Measurements from ENCODE around the gene OR8G1.

Gene OR8G1

GRCh38 chr11:124278261-124278660, 37.4 kb downstream of the OR8G1 start:
- H3F3A ChIP-seq (ENCODE audit: control insufficient read depth, insufficient read depth): no peaks in the 10 kb centered on the region
- no peaks in the 10 kb centered on the region for H3K4me1 ChIP-seq (ENCODE audit: control insufficient read depth, low read length)
- no peaks in the 10 kb centered on the region for H3K9me2 ChIP-seq (replicated peaks; ENCODE audit: control insufficient read depth, low read length)
- H3K4me3 ChIP-seq (ENCODE audit: low read length): no peak overlapping the region
- no peaks in the 10 kb centered on the region for H3K9me3 ChIP-seq (ENCODE audit: control insufficient read depth, insufficient read depth, low read length)
- TF ChIP-seq CTCF (IDR thresholded peaks at IDR 0.05; ENCODE audit: low read depth, low read length, poor library complexity, severe bottlenecking) (no peak), EZH2phosphoT487 (IDR thresholded peaks at IDR 0.05; ENCODE audit: borderline replicate concordance, low read length) (no peak)
- no peak overlapping the region for H3K27ac ChIP-seq (ENCODE audit: low read depth, low read length)
- H3K27me3 ChIP-seq (ENCODE audit: control insufficient read depth, low read length): no peaks in the 10 kb centered on the region
- no peaks in the 10 kb centered on the region for H3K36me3 ChIP-seq (ENCODE audit: control insufficient read depth, low read length)
- no peaks in the 10 kb centered on the region for H3K79me2 ChIP-seq (ENCODE audit: control insufficient read depth, low read length)
- no peaks in the 10 kb centered on the region for H4K20me1 ChIP-seq (ENCODE audit: control insufficient read depth, insufficient read depth, low read depth, low read length)
- H3K4me2 ChIP-seq (ENCODE audit: low read length): no peak overlapping the region

GRCh38 chr11:124285610-124286344, 44.9 kb downstream of the OR8G1 start:
- H3F3A ChIP-seq (ENCODE audit: control insufficient read depth, insufficient read depth): no peaks in the 10 kb centered on the region
- no peaks in the 10 kb centered on the region for H3K79me2 ChIP-seq (ENCODE audit: control insufficient read depth, low read length)
- 0 out of 2 replicates have a peak, but pooled peaks cover 2% of the 10 kb centered on the region for H3K27me3 ChIP-seq (ENCODE audit: control insufficient read depth, low read length)
- no peak overlapping the region for H3K27ac ChIP-seq (ENCODE audit: low read depth, low read length)
- H3K9me2 ChIP-seq (replicated peaks; ENCODE audit: control insufficient read depth, low read length): no peaks in the 10 kb centered on the region
- no peak overlapping the region for H3K4me2 ChIP-seq (ENCODE audit: low read length)
- H3K4me1 ChIP-seq (ENCODE audit: control insufficient read depth, low read length): peaks cover 9% of the 10 kb centered on the region
- H3K4me3 ChIP-seq (ENCODE audit: low read length): no peak overlapping the region
- TF ChIP-seq EZH2phosphoT487 (IDR thresholded peaks at IDR 0.05; ENCODE audit: borderline replicate concordance, low read length) (no peak), CTCF (IDR thresholded peaks at IDR 0.05; ENCODE audit: low read depth, low read length, poor library complexity, severe bottlenecking) (no peak)
- no peaks in the 10 kb centered on the region for H4K20me1 ChIP-seq (ENCODE audit: control insufficient read depth, insufficient read depth, low read depth, low read length)
- H3K9me3 ChIP-seq (ENCODE audit: control insufficient read depth, insufficient read depth, low read length): no peaks in the 10 kb centered on the region
- H3K36me3 ChIP-seq (ENCODE audit: control insufficient read depth, low read length): no peaks in the 10 kb centered on the region

- no peaks in the 10 kb centered on the region for H3K27me3 ChIP-seq (ENCODE audit: control insufficient read depth, low read length)
Observed at GRCh38 chr11:124294687-124295086, 53.8 kb downstream of the OR8G1 start.

More at GRCh38 chr11:124294687-124295086, 53.8 kb downstream of the OR8G1 start:
- Histone ChIP-seq H3K9me2 (replicated peaks; ENCODE audit: control insufficient read depth, low read length) (no peaks in the 10 kb centered on the region), H3K27ac (ENCODE audit: low read depth, low read length) (no peak overlapping the region), H3K4me3 (ENCODE audit: low read length) (no peak overlapping the region), H3K4me2 (ENCODE audit: low read length) (no peak overlapping the region), H3K36me3 (ENCODE audit: control insufficient read depth, low read length) (no peaks in the 10 kb centered on the region), H3F3A (ENCODE audit: control insufficient read depth, insufficient read depth) (no peaks in the 10 kb centered on the region), H3K4me1 (ENCODE audit: control insufficient read depth, low read length) (no peaks in the 10 kb centered on the region), H3K79me2 (ENCODE audit: control insufficient read depth, low read length) (no peaks in the 10 kb centered on the region), H4K20me1 (ENCODE audit: control insufficient read depth, insufficient read depth, low read depth, low read length) (no peaks in the 10 kb centered on the region), H3K9me3 (ENCODE audit: control insufficient read depth, insufficient read depth, low read length) (no peaks in the 10 kb centered on the region)
- TF ChIP-seq CTCF (IDR thresholded peaks at IDR 0.05; ENCODE audit: low read depth, low read length, poor library complexity, severe bottlenecking): no peak

Data from DOHH2 (cell line).